Measurements from ENCODE around the gene NHERF2.

- TF ChIP-seq CTCF (IDR thresholded peaks at IDR 0.05) (no peak), POLR2A (IDR thresholded peaks at IDR 0.05) (no peak)
These were observed 48.1 kb upstream of the NHERF2 start for GRCh38 chr16:1978476-1979120.
